HCT116 (cell line): ENCODE measurements around the gene LMX1A. TPM values are rescaled to one million over a fixed set of nuclear protein-coding genes. Genes with fewer than 3 reads are reported as not detected.
A peak's percentile ranks its signal among the peaks of the same experiment; 100 is the strongest.

ENCODE experiments used
- ATAC-seq: fragments of 200-7000 bp; cut with Tn5 transposase; 2 replicates; pipeline ENCODE4 v1.9.1; 2020; ENCODE audit warnings: mild to moderate bottlenecking, moderate library complexity
- BruUV-seq: library from RNA; stranded (reverse); fragments of 400-500 nt; replicated peaks from 2 replicates; lab custom pipeline; 2021; lab: Mats Ljungman, UMichigan
- CTCF ChIA-PET: fragments of 300-600 bp; sonication (Branson Sonifier 250); formaldehyde crosslinking; loops from one replicate; lab custom pipeline; 2021; ENCODE audit warnings: antibody characterized with exemption; lab: Charles Lee
- POLR2A ChIA-PET: fragments of 300-600, 350-600 bp; sonication (Branson Sonifier 250); formaldehyde crosslinking; loops from one replicate; lab custom pipeline; 2021; ENCODE audit warnings: antibody characterized with exemption; lab: Charles Lee
- RAD21 ChIA-PET, 2 experiments: fragments of 300-600 bp; sonication (Branson Sonifier 250); formaldehyde crosslinking; loops; one replicate each; lab custom pipeline; 2023; ENCODE audit warnings: low total read pairs in 2 of 2; ENCODE audit not compliant: uncharacterized antibody in 2 of 2, unreplicated experiment in 2 of 2, low non-redundant PET in 1 of 2; lab: Charles Lee
- DNase-seq: peaks from one replicate; pipeline ENCODE4 v3.0.0-alpha.2; 2010; ENCODE audit warnings: low read depth, low spot score
- H2AFZ ChIP-seq: fragments of 200-600 bp; shearing (Covaris generic), sonication (generic); 2 replicates; pipeline ENCODE4 v1.6.1; 2017; ENCODE audit warnings: low read depth, mixed run types, mixed read lengths, antibody characterized with exemption, low read length; ENCODE audit not compliant: poor library complexity, severe bottlenecking
- H3K27ac ChIP-seq: 2 replicates; pipeline ENCODE4 v1.5.1; 2012; ENCODE audit warnings: low read depth, low read length
- H3K27me3 ChIP-seq: fragments of 200-600 bp; sonication (generic); 2 replicates; pipeline ENCODE4 v1.6.1; 2016; ENCODE audit warnings: mixed run types, low read length, mixed read lengths; ENCODE audit not compliant: insufficient read depth
- H3K36me3 ChIP-seq, 2 experiments: fragments of 200-500 bp in 1 of 2; fragments of 200-600 bp in 1 of 2; sonication (Bioruptor generic) in 1 of 2; sonication (generic) in 1 of 2; 2 replicates each; pipeline versions ENCODE4 v1.5.1 to v1.6.1; 2014 to 2016; ENCODE audit warnings: low read length in 2 of 2, inconsistent platforms in 1 of 2, mixed read lengths in 1 of 2, mixed run types in 1 of 2; ENCODE audit not compliant: insufficient read depth in 2 of 2, control insufficient read depth in 1 of 2
- H3K4me1 ChIP-seq, 2 experiments: fragments of 200-600 bp in 1 of 2; sonication (generic) in 1 of 2; 2 replicates each; pipeline versions ENCODE4 v1.5.1 to v1.6.1; 2012 to 2017; ENCODE audit warnings: low read length in 2 of 2, inconsistent platforms in 1 of 2, mild to moderate bottlenecking in 1 of 2, mixed read lengths in 1 of 2, mixed run types in 1 of 2, moderate library complexity in 1 of 2; ENCODE audit not compliant: insufficient read depth in 2 of 2, control insufficient read depth in 1 of 2
- H3K4me2 ChIP-seq: fragments of 200-600 bp; sonication (generic); 2 replicates; pipeline ENCODE4 v1.6.1; 2017; ENCODE audit warnings: mixed run types, low read length, mixed read lengths
- H3K4me3 ChIP-seq, 2 experiments: fragments of 200-600 bp in 1 of 2; sonication (generic) in 1 of 2; replicated peaks in 1 of 2; 2 replicates each; pipeline ENCODE4 v1.5.1; 2011 to 2016; ENCODE audit warnings: low read length in 2 of 2, control low read depth in 1 of 2, low read depth in 1 of 2, mild to moderate bottlenecking in 1 of 2, mixed read lengths in 1 of 2, mixed run types in 1 of 2
- H3K79me2 ChIP-seq: fragments of 200-600 bp; sonication (generic); 2 replicates; pipeline ENCODE4 v1.6.1; 2017; ENCODE audit warnings: mild to moderate bottlenecking, mixed run types, low read length, moderate library complexity, mixed read lengths; ENCODE audit not compliant: insufficient read depth
- H3K9ac ChIP-seq: fragments of 200-600 bp; sonication (generic); 2 replicates; pipeline ENCODE4 v1.6.1; 2016; ENCODE audit warnings: low read length, mixed read lengths
- H3K9me2 ChIP-seq: fragments of 200-600 bp; sonication (generic), shearing (Covaris generic); 2 replicates; pipeline ENCODE4 v1.6.1; 2017; ENCODE audit warnings: mixed run types, mild to moderate bottlenecking, moderate library complexity; ENCODE audit not compliant: insufficient read depth
- H3K9me3 ChIP-seq, 2 experiments: fragments of 200-500 bp in 1 of 2; fragments of 200-600 bp in 1 of 2; sonication (Bioruptor generic) in 1 of 2; sonication (generic) in 1 of 2; 2 replicates each; pipeline ENCODE4 v1.6.1; 2014 to 2017; ENCODE audit warnings: low read length in 2 of 2, mixed read lengths in 2 of 2, inconsistent platforms in 1 of 2, low read depth in 1 of 2, mild to moderate bottlenecking in 1 of 2, mixed run types in 1 of 2, moderate library complexity in 1 of 2; ENCODE audit not compliant: control insufficient read depth in 1 of 2, insufficient read depth in 1 of 2
- H4K20me1 ChIP-seq: fragments of 200-600 bp; sonication (generic), shearing (Covaris generic); 2 replicates; pipeline ENCODE4 v1.6.1; 2017; ENCODE audit warnings: mixed run types, mild to moderate bottlenecking, moderate library complexity; ENCODE audit not compliant: insufficient read depth
- CEBPB ChIP-seq: IDR thresholded peaks from 2 replicates; pipeline ENCODE4 v1.6.1; 2012; ENCODE audit warnings: low read depth
- EGR1 ChIP-seq: IDR thresholded peaks from 2 replicates; pipeline ENCODE4 v1.6.1; 2012; ENCODE audit warnings: low read depth
- EZH2 ChIP-seq: fragments of 200-600 bp; sonication (generic); IDR thresholded peaks from 2 replicates; pipeline ENCODE4 v1.6.1; 2017; ENCODE audit warnings: antibody characterized with exemption, mixed run types
- FOSL1 ChIP-seq: IDR thresholded peaks from 2 replicates; pipeline ENCODE4 v1.6.1; 2012; ENCODE audit warnings: low read depth
- RAD21 ChIP-seq: IDR thresholded peaks from 2 replicates; pipeline ENCODE4 v1.6.1; 2012; ENCODE audit warnings: low read depth, mild to moderate bottlenecking
- YY1 ChIP-seq: IDR thresholded peaks from 2 replicates; pipeline ENCODE4 v1.6.1; 2011; ENCODE audit warnings: low read length, low read depth, moderate library complexity, mild to moderate bottlenecking; ENCODE audit not compliant: insufficient replicate concordance; ENCODE audit errors: extremely low read depth
- ZFX ChIP-seq: fragments of 450-650 bp; IDR thresholded peaks from 2 replicates; pipeline ENCODE4 v1.6.1; 2017
- intact Hi-C: fragments of 100-400 bp; cut with micrococcal nuclease; formaldehyde crosslinking; loops from 2 replicates; pipeline ENCODE4 v1.10.0; 2022
- total RNA-seq: library from RNA; stranded (reverse); gene quantifications from one replicate; pipeline ENCODE4 v1.2.1, GENCODE V29; 2021; ENCODE audit not compliant: unreplicated experiment
- TF ChIP-seq, protein P1 (sequence below), 3 experiments: fragments of 200-600 bp in 1 of 3; sonication (generic) in 1 of 3; IDR thresholded peaks in 2 of 3; conservative IDR thresholded peaks in 1 of 3; 2 replicates each; pipeline ENCODE4 v1.5.1; 2012 to 2017; ENCODE audit warnings: low read depth in 2 of 3, low read length in 2 of 3, antibody characterized with exemption in 1 of 3, borderline replicate concordance in 1 of 3, control low read depth in 1 of 3, mild to moderate bottlenecking in 1 of 3, mixed read lengths in 1 of 3, mixed run types in 1 of 3, moderate library complexity in 1 of 3; ENCODE audit not compliant: insufficient read depth in 1 of 3
- TF ChIP-seq, protein P2 (sequence below): IDR thresholded peaks from 2 replicates; pipeline ENCODE4 v1.6.1; 2012

Gene LMX1A
- total RNA-seq, 1 experiment from 2014 or later = not detected

DNA sequence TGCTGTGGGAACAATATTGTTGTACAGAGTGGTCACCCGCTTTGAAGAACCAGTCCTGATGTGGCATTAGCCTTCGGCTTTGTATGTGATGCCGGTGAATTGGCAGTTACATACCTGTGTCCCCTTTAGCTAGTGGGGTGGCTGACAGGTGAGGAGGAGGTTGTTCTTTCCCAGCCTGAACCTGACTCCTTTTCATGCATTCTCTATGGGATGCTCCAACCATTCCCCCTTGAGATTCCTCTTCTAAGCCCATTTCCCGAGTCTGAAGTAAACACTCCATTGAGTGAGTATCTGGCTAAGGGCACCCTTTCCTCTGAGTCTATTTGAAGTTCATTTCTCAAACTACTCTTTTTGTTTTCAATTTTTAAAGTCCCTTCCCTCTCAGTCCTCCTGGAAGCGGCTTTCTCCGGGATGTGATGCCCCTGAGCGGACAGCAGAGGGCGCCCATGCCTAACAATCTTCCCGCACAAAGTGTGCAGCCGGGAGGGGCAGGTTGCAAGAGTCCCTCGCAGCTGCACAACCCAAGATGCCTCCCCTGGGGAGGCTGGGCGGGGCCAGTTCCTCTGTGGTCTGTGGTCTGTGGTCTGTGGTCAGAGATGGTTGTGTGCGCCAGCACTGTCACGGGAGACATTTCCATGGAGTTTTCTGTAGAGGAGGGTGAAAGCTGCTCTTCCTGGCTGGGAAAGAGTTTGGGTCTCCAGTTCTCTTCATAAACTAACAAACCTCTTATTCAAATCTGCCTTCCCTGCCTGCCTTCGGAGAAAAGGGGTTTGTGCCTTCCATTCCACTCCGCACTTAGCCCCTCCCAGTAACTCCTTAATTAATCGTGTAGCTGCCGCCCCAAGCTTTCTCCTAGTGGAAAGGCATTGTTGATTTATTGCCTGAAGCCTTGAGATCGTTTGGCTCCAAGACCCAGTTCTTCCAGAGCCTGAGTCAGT, 36.4 kb upstream of the LMX1A start:
- Histone ChIP-seq H3K4me3 (no peak overlapping the region), H4K20me1 (no peaks in the 10 kb centered on the region), H3K36me3 (no peaks in the 10 kb centered on the region), H3K27ac (no peak overlapping the region), H3K4me1 (peaks cover 4 to 7% of the 10 kb centered on the region in 2 experiments; a peak in 2 of 4 replicates), H3K9me2 (no peaks in the 10 kb centered on the region), H3K4me2 (peak overlapping the region; percentile 47), H3K79me2 (no peaks in the 10 kb centered on the region), H3K27me3 (peaks cover 38% of the 10 kb centered on the region), H3K9ac (no peak overlapping the region), H2AFZ (peak overlapping the region; percentile 1), H3K9me3 (no peaks in the 10 kb centered on the region)
- no TSS peak for BruUV-seq
- POLR2A ChIA-PET = no interaction called here
- CTCF ChIA-PET = interaction anchor here (0.6 to 2.9 kb wide), 14 partner anchors 10 to 1664 kb away, joined by 3 to 21 read pairs (median 4); no protein-coding TSS in a partner anchor
- intact Hi-C loops = loop anchor here (1.0 to 5.0 kb wide), 2 partner anchors 200 to 519 kb away; no protein-coding TSS in a partner anchor
- peak; percentile 55 for DNase-seq
- RAD21 ChIA-PET = interaction anchor here (1.4 to 1.5 kb wide), 2 partner anchors 199 to 200 kb away, joined by 4 to 8 read pairs; no protein-coding TSS in a partner anchor
- ATAC-seq = peak; percentile 99
- TF ChIP-seq CEBPB (no peak), RAD21 (peak; percentile 86), EZH2 (no peak), EGR1 (no peak), FOSL1 (no peak), ZFX (no peak), YY1 (peak; percentile 28)
- TF ChIP-seq, protein P1, sequence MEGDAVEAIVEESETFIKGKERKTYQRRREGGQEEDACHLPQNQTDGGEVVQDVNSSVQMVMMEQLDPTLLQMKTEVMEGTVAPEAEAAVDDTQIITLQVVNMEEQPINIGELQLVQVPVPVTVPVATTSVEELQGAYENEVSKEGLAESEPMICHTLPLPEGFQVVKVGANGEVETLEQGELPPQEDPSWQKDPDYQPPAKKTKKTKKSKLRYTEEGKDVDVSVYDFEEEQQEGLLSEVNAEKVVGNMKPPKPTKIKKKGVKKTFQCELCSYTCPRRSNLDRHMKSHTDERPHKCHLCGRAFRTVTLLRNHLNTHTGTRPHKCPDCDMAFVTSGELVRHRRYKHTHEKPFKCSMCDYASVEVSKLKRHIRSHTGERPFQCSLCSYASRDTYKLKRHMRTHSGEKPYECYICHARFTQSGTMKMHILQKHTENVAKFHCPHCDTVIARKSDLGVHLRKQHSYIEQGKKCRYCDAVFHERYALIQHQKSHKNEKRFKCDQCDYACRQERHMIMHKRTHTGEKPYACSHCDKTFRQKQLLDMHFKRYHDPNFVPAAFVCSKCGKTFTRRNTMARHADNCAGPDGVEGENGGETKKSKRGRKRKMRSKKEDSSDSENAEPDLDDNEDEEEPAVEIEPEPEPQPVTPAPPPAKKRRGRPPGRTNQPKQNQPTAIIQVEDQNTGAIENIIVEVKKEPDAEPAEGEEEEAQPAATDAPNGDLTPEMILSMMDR (IDR thresholded peaks at IDR 0.05 in 2 of 3, conservative IDR thresholded peaks at IDR 0.05 in 1 of 3; ENCODE audit: borderline replicate concordance in 1 of 3, insufficient read depth in 1 of 3, low read depth in 2 of 3, low read length in 2 of 3) = peak; percentile 63 to 94 (median 91)
- TF ChIP-seq, protein P2, sequence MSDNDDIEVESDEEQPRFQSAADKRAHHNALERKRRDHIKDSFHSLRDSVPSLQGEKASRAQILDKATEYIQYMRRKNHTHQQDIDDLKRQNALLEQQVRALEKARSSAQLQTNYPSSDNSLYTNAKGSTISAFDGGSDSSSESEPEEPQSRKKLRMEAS = 0 out of 2 replicates have a peak, but pooled peaks have one; percentile 25
